HEK293T (cell line): ENCODE measurements around the gene BARD1.

Experiments
- BHLHE40 ChIP-seq: fragments of 450-650 bp; IDR thresholded peaks from 2 replicates; pipeline ENCODE4 v1.6.1; 2016; ENCODE audit warnings: mild to moderate bottlenecking, moderate library complexity, borderline replicate concordance
- FOXA1 ChIP-seq: fragments of 450-650 bp; IDR thresholded peaks from 2 replicates; pipeline ENCODE4 v1.6.1; 2016; ENCODE audit warnings: mild to moderate bottlenecking
- FOXK2 ChIP-seq: fragments of 450-650 bp; IDR thresholded peaks from 2 replicates; pipeline ENCODE4 v1.6.1; 2016; ENCODE audit warnings: mild to moderate bottlenecking
- FOXM1 ChIP-seq: fragments of 450-650 bp; IDR thresholded peaks from 2 replicates; pipeline ENCODE4 v1.6.1; 2017; ENCODE audit warnings: mild to moderate bottlenecking, borderline replicate concordance
- HDGF ChIP-seq: fragments of 450-650 bp; IDR thresholded peaks from 2 replicates; pipeline ENCODE4 v1.6.1; 2017; ENCODE audit warnings: antibody characterized with exemption, borderline replicate concordance
- NFRKB ChIP-seq: fragments of 450-650 bp; IDR thresholded peaks from 2 replicates; pipeline ENCODE4 v1.6.1; 2016; ENCODE audit warnings: mild to moderate bottlenecking, moderate library complexity
- SP1 ChIP-seq: fragments of 450-650 bp; IDR thresholded peaks from 2 replicates; pipeline ENCODE4 v1.6.1; 2017
- SUZ12 ChIP-seq: fragments of 450-650 bp; IDR thresholded peaks from 2 replicates; pipeline ENCODE4 v1.6.1; 2016; ENCODE audit warnings: mild to moderate bottlenecking

DNA sequence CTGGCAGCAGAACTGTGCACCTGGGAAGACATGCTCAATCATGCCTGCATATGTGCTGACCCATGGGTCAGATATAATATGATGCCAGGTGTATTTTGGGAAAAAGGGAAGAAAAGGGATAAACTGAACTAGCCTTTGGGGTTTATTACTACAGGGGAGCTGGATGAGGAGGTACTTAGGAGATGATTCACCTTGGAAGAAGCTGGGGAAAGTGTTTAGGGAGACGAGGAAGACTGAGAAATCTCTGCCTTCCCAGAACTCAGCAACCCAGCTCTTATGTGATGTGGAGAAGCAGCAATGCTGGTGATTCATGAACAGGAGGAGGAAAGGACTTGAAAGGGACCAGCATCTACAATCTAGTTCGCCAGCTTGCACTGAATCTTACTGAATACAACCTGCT lies 110.2 kb downstream of the BARD1 start:
- TF ChIP-seq SP1 (no peak), FOXK2 (no peak), NFRKB (no peak), FOXM1 (no peak), FOXA1 (no peak), SUZ12 (no peak), HDGF (no peak), BHLHE40 (no peak)
